Fibroblast of the conjunctiva (primary cell): ENCODE data around the gene SLC5A10.

Experiments
- DNase-seq: peaks from one replicate; pipeline ENCODE4 v3.0.0-alpha.2; 2010; ENCODE audit warnings: low read depth

SLC5A10 gene

DNA sequence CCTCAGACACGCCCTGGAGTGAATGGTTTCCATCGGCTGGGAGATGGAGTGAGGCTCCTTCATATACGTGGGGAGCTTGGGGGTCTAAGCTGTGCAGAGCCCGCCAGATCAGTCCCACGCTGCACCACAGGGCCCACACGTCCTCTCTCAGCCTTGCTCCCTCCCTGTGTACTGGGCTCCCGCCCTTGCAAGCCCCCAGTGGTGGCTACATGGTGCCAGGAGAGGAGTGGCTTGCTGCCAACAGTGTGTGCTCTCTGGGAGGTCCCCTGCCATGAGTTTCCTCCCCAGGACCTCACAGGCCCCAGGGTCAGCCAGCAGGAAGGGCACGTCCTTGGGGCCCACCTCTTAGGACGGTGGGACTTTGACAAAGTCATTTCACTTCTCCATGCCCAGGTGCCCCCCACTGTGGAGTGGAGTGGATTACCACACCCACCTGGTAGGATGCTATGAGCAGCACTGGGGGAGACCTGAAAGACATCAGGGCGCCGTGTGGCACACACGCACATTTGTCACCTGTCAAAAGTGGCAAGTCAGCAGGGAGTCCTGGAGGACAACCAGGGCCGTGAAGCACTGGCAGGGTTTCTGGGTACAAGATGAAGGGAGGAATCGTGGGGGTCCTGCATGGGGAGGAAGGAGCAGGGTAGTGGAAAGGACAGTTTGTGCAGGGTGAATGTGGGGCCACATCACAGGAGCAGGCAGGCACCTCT lies 13.7 kb downstream of the SLC5A10 start:
- DNase-seq: no peak

DNA sequence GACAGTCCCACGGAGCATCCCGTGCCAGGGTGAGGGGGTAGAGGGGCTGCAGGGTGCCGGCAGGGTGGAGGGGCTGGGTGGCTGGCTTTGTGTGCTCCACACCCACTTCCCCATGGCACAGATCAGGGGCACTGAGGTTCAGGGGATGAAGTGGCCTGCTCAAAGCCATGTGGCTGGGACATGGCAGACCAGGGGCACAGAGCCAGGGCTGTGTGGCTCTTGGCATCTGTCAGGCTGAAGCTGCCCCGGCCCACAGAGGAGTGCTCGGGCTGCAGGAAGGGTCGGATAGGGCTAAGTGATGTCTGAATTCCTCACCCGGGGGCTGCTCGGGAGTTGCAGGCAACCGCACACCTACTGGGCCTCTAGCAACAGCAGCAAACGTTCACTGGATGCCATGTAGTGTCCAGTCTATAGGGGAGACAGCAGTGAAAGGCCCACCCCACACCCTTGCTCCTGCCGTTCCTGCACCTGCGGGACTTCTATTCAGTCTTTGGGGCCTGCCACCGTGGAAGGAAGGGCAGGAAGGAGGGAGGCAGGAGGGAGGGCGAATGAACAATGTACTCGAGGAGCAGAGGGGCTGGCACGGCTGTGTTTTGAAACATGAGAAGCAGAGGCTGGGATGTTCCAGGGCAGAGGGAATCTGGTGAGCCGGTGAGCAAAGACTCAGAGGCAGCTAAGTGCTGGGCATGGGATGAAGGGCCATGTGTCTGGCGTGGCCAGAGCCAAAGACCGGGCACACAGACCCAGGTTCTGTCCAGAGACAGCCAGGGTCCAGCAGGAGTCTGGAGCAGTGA lies 15.1 kb downstream of the SLC5A10 start:
- DNase-seq: peak; percentile 14

DNA sequence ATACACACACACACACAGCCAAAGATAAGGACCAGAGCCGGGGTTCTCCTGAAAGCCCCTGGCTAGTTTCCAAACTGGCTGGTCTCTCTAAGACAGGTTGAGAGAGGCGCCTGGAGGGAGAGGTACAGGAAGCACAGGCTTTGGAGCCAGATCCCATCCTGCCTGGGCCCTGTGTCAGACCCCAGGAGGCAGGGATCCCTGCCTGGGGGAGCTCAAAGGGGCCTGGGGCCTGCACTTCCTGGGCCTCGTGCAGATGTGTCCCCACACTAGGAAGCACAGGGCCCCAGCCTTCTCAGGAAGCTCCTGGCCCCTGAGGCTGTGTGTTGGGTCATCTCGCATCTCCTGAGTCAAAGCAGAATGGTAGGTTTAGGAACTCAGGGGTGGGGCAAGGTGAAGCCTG lies 16.0 kb downstream of the SLC5A10 start:
- no peak for DNase-seq

DNA sequence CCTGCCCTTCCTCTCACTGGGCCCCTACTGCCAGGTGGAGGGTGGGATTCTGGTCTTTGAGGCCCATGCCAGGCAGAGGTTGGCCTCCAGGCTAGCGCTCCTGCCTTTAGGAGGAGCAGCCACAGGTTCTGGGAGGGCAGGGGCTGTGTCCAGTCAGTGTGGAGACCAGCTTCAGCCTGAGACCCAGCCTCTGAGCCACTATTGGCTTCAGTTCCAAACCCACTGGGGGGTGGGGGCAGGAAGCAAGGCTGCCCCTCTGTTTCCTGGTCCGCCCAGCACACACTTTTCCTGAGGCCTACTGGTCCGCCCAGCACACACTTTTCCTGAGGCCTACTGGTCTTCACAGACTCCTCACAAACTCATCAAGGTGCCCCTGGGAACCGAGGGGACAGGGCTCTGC lies 16.4 kb downstream of the SLC5A10 start:
- no peak for DNase-seq

DNA sequence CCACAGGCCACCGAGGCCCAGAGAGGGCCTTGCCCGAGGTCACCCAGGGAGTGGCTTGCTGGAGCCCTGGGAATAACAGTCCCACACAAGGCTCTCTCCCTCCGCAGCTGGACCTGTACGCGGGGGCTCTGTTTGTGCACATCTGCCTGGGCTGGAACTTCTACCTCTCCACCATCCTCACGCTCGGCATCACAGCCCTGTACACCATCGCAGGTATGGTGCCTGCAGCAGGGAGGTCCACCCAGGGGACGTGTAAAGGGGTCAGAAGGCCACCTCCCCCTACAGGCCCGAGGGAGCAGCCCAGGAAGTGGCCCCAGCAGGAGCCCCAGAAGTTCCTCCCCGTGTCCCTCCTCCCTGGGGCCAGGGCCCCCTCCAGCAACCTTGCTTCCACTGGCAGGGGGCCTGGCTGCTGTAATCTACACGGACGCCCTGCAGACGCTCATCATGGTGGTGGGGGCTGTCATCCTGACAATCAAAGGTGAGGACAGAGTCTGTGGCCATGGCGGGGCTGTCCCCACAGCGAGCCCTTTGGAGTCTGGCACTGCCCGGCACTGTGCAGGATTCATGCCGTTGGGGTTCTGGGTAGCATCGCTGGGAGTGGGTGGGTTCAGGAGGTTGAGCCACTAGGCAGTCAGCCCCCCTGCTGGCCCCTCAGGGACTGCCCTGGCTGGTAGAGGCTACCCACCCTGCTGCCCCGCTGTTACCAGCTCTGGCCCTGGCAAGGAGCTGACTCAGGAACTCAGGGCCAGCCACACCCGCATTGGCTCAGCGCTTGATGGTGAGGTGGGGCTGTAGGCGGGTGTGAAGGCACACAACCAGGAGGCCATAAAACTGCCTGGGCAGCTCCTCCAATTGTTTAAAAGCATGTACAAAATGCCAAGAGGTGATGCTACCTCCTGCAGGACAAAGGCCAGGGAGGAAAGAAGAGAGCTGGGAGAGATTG lies 17.3 kb downstream of the SLC5A10 start:
- DNase-seq: peak; percentile 10

DNA sequence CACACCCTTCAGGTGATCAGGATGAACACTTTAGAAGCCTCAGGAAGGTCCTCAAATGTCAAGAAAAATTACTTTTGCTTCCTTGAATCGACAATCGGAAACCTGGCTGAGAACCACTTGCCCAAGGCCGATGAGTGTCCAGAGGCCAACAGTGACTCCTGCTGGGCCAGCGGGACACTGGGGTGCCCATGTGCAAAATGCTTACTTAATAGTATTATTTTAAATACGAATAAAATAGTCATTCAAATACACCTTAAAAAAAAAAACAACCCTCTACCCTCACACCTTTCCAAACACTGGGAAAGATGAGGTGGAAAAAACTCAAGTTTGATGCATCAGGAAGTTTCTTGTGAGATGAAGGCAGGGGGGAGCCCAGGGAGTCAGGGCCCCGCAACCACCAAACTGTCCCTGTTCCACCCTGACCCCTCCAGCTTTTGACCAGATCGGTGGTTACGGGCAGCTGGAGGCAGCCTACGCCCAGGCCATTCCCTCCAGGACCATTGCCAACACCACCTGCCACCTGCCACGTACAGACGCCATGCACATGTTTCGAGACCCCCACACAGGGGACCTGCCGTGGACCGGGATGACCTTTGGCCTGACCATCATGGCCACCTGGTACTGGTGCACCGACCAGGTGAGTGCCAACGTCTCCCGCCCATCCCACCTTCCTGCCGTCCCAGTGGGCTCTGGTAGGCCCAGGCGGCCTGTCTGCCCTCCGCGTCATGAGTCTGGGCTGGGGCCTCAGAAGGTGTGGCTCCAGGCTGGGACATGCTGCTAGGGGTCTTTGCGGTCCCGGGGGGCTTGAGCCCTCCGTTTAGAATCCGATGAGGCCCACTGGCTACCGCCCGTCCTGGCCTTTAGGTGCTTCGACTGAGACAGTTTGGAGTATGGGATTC lies 18.9 kb downstream of the SLC5A10 start:
- DNase-seq: no peak

DNA sequence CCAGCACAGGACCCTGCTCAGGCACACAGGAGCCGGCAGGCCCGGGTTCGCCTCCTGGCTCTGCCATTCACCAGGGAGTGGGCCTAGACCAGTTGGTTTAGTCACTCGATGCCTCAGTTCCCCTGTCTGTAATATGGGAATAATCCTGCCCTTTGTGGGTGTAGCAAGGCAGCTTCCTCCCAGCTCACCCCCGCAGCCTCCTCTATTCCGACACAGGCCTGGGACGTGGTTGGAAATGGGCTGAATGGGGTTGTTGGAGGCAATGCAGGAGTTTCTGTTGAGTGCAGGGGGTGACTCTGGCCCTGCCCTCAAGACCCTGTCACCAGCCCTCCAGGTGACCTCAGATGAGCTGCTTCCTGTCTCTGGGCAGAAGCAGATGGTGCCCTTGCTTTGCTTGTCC lies 19.8 kb downstream of the SLC5A10 start:
- DNase-seq: no peak

DNA sequence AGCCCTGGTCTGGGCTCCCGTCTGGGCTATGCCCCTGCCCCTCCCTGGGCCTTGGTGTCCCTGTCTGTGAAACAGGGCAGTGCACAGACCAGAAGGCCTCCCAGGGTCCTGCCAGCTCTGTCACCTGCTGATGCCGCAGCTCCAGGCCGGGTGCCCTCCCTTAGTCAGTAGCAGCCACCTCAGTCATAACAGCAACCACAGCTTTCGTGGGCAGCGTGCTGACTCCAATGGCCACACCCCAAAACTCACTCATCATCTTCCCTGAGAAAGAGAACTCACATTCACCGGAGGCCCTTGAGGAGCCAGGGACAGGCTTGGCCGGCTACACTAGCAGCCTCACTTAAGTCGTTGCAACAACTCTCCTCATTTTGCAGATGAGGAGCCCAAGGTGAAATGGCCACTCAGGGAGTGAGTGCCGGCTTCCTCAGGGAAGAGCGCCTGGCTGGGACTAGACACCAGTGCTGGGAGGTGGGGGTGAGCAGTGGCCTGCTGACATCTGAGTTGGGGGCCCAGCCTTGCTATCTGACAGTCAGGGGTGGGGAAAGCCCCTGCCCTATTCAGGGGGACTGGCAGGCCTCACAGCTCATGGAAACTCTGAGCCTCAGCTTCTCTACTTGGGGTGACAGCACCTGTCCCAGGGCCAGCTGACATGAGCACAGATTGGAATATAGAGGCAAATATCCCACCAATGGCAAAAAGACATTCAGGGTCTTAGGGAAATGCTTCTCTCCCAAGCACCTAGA lies 22.6 kb downstream of the SLC5A10 start:
- no peak for DNase-seq

DNA sequence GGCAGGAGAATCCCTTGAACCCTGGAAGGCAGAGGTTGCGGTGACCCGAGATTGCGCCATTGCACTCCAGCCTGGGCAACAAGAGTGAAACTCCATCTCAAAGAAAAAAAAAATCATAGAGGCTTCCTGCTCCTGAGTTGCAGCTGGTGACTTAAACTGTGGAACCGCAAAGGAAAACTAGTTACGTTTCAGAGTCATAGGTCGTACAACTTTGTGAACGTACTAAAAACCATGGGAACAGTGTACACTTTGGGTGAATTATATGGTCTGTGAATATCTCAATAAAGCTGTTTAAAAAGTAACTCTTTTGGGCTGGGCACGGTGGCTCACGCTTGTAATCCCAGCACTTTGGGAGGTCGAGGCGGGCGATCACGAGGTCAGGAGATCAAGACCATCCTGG lies 23.6 kb downstream of the SLC5A10 start:
- no peak for DNase-seq

DNA sequence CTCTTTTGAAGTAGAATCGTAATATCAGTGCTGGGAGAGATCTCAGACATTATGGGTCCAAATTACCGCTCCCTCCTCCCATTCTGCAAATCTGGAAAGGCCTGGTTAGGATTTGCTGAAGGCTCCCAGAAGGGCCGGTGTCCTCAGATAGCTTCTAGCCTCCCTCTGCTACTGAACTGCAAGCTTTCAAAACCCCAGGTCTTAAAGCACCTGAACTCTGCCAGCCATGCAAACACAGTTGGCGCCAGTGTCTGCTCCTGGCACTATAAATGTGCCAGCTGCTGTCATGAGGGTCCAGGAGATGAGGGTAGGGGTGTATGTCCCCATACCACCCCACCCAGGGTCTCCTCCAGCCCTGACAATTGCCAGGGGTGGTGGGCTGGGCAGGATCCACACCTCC lies 24.2 kb downstream of the SLC5A10 start:
- DNase-seq: no peak

DNA sequence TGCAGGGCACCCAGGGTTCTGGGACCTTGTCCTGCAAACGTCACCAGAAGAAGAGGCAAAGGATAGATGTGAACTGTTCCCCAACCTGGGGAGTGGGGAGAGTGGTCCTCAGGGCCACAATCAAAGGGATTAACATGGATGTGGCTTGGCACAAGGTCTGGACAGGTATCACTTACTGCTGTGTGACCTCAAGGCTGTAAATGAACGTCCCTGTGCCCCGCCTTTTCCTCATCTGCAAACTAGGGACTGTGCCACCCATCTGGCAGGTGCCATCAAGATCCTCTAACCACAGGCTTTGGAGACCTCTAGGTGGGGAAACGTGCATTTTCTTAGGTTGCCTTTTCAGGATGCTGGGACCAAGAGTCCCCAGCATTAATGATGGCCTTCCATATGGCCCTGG lies 25.1 kb downstream of the SLC5A10 start:
- DNase-seq: no peak

DNA sequence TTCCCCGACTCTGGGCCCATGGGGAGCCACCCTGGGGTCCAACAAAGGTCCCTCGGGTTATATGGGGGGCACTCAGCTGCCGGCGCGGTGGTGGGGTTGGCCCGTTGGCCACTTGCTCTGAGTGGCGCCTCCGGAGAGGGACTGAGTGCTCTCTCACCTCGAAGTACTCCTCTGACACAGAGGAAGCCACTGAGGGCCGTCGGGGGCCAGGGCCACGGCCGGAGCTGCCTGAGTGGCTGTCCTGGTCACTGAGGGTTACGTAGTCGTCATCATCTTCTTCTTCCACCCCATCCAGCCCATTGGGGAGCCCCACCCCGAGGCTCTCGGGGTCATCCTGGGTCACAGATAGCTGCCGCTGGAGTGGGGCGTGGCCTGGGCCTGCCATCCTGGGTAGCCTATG lies 25.7 kb downstream of the SLC5A10 start:
- no peak for DNase-seq

DNA sequence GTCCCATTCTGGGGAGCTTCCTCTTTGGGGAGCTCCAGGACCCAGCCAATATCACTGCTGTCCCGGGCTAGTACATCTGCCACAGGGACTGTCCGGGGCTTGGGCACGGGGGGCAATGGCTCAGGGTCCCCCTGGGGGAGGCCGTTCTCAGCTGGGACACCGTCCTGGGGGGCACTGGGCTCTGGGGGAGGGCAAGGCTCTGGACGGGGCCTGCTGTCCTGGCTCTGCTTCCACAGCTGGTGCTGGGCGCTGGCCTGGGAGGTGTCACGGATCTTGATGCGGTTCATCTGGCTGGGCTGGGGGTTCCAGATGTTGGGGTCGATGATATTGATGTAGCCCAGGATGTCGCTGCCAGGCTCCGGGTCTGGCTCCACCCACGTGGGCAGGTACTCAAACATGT lies 26.1 kb downstream of the SLC5A10 start:
- DNase-seq: no peak

DNA sequence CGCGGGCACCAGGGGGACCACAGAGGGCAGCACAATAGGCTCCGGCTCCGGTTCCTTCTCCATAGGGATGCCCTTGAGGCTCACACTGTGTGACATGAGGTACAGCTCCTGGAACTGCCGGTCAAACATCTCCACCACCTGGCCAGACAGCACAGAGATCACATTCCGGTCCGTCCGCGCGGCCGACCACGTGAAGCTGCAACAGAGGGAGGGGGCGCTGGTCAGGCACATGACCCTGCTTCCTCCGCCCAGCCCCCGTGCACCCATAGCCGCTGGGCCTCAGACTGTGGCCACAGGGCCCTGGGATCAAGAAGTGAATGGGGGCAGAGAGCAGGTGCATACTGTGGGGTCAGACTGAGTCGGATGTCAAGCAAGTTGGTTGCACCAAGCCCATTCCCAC lies 26.7 kb downstream of the SLC5A10 start:
- DNase-seq: no peak

DNA sequence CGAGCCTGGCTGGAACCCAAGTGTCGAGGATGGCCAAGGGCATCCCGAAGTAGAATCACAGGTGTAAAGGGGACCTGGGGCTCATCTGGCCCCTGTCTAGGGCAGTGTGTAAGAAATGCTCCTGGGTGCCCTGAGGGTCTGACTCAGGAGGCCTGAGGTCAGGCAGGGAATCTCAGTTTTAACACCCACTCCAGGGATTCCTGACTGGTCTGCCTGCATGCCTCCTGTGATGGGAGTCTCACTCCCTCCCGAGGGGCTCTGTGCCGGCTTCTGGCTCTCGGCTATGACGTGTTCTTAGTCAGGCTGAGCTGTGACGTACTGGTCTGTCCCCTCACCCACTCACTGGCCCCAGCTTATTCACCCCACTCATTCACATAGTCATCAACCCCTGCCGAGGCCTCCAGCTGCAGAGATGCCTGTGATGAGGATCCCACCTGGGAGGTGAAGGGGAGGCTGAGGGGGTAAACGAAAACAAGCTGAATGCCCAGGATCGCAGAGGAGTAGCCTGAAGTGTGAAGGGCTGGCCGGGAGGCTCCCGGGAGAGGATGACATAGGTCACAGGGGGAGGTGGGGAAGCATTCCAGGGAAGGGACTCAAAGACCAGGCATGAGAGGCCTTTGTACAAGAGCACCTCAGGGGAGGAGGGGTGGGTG lies 28.8 kb downstream of the SLC5A10 start:
- DNase-seq: no peak

DNA sequence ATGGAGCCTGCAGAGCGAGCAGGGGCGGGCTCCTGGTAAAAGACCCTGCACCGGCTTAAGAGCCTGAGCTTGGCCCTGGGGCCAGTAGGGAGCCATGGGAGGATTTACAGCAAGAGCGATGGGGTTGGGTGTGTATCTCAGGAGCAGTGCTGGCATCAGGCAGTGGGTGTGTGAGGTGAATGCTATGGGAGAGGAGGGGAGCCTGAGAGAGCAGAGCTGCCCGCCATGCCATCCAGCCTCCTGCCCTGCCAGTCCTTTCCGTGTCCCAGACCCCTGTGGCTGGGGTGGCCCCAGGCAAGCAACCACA lies 29.3 kb downstream of the SLC5A10 start:
- DNase-seq: no peak

DNA sequence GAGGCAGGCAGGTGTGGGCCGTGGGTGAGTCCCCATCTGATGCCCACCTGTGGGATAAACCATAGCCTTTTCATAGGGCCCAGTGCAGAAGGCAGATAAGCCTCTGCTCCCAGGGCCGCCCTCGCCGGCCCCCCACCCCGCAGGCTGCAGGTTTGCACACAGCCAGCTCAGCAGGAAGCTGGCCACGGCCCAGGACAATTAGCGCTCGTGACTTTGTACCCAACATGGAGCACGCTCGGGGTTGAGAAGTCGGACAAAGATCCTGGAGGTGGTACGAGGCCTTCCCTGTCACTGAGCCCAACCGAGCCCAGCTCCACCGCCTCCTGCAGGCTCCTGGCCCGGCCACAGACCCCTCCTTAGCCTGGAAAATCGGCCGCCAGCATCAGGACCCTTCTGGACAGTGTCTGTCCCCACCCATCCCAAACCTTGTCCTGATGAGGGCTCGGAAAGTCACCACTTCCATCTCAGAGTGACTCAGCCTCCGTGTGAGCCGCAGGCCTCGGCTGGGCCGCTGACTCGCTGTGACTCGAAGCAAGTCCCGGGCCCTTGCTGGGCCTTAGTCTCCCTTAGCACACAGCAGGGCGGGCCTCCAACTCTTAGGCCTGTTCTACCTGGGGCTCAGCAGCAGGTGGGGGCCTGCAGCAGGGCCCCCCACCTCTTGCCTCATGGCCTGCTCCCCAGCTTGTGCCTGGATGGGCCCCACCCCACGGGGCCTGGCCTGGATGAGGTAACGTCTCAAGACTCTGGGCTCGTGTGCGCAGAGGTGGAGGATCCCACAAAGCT lies 29.9 kb downstream of the SLC5A10 start:
- no peak for DNase-seq

DNA sequence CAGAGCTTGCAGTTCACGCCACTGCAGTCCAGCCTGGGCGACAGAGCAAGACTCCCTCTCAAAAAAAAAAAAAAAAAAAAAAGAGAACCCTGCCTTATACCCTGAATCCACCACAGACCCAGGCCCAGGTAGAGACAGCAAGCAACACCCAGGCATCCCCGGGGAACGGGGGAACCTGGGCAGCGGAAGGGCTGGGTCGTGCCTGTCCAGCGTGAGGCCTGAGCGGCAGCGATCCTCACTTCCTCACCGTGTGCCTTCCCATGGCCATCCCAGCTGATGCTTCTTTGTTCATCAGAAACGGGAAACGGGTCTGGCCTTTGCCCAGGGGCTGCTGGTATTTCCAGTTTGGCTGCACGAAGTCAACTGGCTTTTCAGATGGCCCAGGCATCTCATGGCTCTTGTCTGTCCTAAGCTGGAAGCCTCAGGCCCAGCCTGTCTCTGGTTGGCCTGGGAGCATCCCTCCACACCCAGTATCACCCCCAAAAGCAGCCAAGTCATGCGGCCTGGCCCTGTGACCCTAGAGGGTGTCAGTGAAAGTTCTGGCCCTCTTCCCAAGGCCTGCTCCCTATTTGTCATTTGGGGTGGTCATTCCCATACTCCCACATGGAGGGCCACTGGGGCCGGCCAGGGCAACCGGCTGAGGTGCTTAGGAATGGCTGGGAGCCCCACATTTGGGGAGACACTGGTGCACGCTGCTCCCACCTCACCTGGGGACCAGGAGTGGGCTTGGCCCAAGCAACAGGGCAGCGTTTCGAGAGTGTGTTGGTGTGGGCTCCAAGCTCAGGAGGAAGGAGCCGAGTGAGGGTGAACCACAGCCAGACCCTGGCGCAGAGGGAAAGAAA lies 32.5 kb downstream of the SLC5A10 start:
- DNase-seq: no peak

DNA sequence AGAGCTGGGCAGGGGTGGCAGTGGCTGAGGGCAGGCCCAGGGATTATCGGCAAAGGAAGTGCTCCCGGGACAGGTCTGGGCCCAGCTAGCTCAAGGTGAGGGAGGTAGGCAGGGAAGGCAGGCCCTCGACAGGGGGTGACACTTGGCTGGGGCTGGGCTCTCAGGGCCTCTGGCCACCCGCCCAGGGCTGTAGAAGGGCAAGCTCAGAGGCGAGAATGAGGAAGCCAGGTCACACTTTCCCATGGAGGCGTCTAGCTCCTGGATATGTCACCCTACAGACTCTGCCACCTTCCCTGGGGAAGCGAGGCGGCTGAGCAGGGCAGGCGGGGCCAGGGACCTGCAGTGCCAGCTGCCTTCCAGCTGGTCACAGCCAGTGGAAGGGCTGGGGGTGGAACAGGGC lies 33.5 kb downstream of the SLC5A10 start:
- no peak for DNase-seq
